GM13976 (cell line): Measurements from ENCODE around the gene MYL10.
"Not testable (repeated sequence)": the region's sequence is repeated elsewhere in the genome, so short reads cannot be mapped to it uniquely, and the experiment has no call there.

Experiments used
- DNase-seq: peaks from one replicate; pipeline ENCODE4 v3.0.0; 2012; ENCODE audit warnings: low spot score
- CTCF ChIP-seq: IDR thresholded peaks from 2 replicates; pipeline ENCODE4 v1.5.1; 2012; ENCODE audit warnings: borderline replicate concordance, mild to moderate bottlenecking; ENCODE audit not compliant: insufficient read depth; ENCODE audit errors: extremely low read depth, missing control alignments, control extremely low read depth
- in situ Hi-C: fragments of 300-500 bp; cut with MboI; formaldehyde crosslinking; loops from one replicate; pipeline ENCODE4 v1.12.0; 2022; ENCODE audit warnings: low sequenced_read_pairs, mixed read lengths, inconsistent platforms; ENCODE audit not compliant: unreplicated experiment

Gene MYL10

GRCh38 chr7:101662447-101662998 lies 33.4 kb upstream of the MYL10 start:
- in situ Hi-C loops: no loop called here

GRCh38 chr7:101659706-101660105 lies 30.6 kb upstream of the MYL10 start:
- in situ Hi-C loops: no loop called here
- no peak for DNase-seq
- TF ChIP-seq CTCF: no peak

More at GRCh38 chr7:101662447-101662998, 33.4 kb upstream of the MYL10 start:
- DNase-seq: no peak
- TF ChIP-seq CTCF: no peak

GRCh38 chr7:101657171-101657570 lies 28.1 kb upstream of the MYL10 start:
- DNase-seq: no peak
- in situ Hi-C loops: no loop called here
- no peak for TF ChIP-seq CTCF

- TF ChIP-seq CTCF: no peak
- in situ Hi-C loops: no loop called here
- DNase-seq: no peak
These were observed 22.0 kb upstream of the MYL10 start for GRCh38 chr7:101651112-101651511.

- in situ Hi-C loops: no loop called here
- TF ChIP-seq CTCF: no peak
- DNase-seq: peak; percentile 16
These were observed 21.5 kb upstream of the MYL10 start for GRCh38 chr7:101650579-101651081.

- in situ Hi-C loops, DNase-seq: not testable (repeated sequence)
These were observed 18.8 kb upstream of the MYL10 start for GRCh38 chr7:101647876-101648275.

GRCh38 chr7:101645951-101646350 lies 16.9 kb upstream of the MYL10 start:
- TF ChIP-seq CTCF: no peak
- in situ Hi-C loops: no loop called here
- no peak for DNase-seq
